Hematopoietic multipotent progenitor cell treated with erythropoietin and hydrocortisone succinate and interleukin-3 and kit ligand, for 15 days (in vitro differentiated cells): ENCODE data around the gene ETNPPL.

Source experiments
- DNase-seq: peaks from one replicate; pipeline ENCODE4 v3.0.0-alpha.2; 2015; ENCODE audit warnings: low spot score

The ETNPPL gene

GRCh38 chr4:108762559-108763225 is at the start of gene ETNPPL:
TSS of gene ETNPPL (minus strand) at chr4:108763053. CDS start at chr4:108762898, 155 bp downstream.
- no peak for DNase-seq

DNA sequence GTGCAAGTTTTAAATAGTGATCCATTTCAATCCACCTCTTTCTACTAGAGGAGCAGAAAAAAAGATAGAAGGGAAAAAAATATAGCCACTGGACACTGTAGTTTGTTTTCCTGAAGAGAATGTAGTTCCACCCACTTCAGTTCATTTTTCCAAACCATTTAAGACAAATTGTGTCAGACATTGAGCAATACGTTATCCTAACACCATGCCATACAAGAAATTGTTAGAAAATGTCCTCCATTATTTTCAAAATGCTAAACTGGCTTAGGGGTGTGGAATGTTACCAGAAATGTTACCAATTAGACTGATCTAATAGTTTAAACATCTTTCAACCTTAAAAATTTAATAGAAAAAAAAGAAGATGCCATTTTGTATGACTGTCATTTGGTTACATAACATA is 48.6 kb upstream of the ETNPPL start:
- DNase-seq = no peak

- no peak for DNase-seq
Observed at GRCh38 chr4:108810087-108810486, 47.2 kb upstream of the ETNPPL start.

- no peak for DNase-seq
Observed at GRCh38 chr4:108804648-108805273, 41.9 kb upstream of the ETNPPL start.

DNA sequence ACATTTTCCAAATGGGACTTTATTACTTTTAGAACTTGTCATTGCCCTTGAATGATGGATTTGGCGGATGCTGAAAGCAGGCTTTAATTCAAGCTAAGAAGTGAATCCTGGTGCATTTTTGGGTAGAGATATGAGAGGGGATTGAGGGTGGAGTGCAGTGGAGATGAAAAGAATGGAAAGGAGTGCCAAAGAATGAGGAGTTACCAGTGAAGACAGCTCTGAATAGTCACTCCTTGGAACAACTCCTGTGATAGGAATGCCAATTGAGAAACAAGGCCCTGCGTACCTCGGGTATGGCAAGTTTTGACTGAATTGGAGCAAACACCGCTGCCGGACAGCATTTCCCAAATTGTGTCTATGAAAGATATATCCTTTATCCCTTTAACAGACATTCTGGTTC is 36.5 kb upstream of the ETNPPL start:
- no peak for DNase-seq

DNA sequence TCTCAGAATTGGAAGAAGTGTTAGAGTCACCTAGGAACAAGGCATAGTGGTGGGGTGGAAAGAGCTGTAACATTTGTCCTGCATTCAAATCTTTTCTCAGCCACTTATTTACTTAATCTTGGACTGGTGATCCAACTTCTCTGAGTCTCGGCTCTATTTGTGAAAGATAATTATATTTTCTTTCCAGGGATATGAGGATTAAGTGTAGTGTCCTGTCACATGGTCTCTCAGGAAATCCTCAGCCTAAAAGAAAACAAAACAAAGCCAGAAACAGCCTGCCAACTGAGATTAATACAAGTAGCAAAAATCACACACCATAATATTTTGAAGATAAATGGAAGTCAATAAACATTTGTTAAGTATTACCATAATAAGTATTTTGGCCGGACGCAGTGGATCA is 33.3 kb upstream of the ETNPPL start:
- no peak for DNase-seq

- DNase-seq = no peak
Observed at GRCh38 chr4:108795733-108796132, 32.9 kb upstream of the ETNPPL start.

- DNase-seq = no peak
Observed at GRCh38 chr4:108794136-108794535, 31.3 kb upstream of the ETNPPL start.

- no peak for DNase-seq
Observed at GRCh38 chr4:108793415-108793814, 30.6 kb upstream of the ETNPPL start.

DNA sequence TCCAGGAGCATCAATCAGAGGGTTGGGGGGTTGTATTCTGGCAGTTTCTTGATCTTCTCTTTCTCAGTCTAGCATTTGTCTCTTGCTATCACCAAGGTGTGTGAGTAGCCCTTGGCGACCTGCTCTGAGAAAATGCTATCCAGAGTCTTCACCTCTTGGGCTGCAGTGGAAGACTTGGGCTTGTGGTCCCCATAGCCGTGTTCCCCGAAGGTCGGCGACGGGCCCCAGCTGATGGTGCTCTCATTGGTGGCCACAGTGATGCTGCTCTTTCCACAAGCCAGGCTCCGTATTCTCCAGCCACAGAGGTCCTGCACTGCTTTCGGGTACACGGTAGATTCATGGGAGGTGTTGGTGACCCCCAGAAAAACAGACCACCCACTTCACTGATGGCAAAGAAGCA is 25.9 kb upstream of the ETNPPL start:
- no peak for DNase-seq

DNA sequence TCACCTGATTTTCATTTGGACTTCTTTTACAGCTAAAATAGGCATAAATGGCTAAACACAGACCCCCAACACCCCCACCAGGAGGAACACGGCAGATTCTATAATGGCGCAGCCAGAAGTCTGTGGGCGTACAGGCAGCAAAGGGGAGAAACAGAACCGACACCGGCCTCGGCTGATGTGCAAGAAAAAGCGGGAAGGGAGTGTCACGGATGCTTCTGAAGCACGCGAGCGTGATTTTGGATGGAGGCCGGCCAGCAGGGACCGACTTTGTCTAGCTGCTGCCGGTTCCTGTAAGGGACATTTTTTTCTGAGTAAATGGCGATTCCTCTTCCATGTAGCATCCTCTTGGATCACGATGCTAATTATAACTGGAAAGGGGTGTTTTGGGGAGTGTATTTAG is 24.9 kb upstream of the ETNPPL start:
- no peak for DNase-seq

- no peak for DNase-seq
Observed at GRCh38 chr4:108787106-108787505, 24.3 kb upstream of the ETNPPL start.

GRCh38 chr4:108786351-108786750 is 23.5 kb upstream of the ETNPPL start:
- no peak for DNase-seq

GRCh38 chr4:108783665-108784463 is 21.0 kb upstream of the ETNPPL start:
- no peak for DNase-seq

- DNase-seq = no peak
Observed at GRCh38 chr4:108779958-108780357, 17.1 kb upstream of the ETNPPL start.

- no peak for DNase-seq
Observed at GRCh38 chr4:108777388-108777787, 14.5 kb upstream of the ETNPPL start.

DNA sequence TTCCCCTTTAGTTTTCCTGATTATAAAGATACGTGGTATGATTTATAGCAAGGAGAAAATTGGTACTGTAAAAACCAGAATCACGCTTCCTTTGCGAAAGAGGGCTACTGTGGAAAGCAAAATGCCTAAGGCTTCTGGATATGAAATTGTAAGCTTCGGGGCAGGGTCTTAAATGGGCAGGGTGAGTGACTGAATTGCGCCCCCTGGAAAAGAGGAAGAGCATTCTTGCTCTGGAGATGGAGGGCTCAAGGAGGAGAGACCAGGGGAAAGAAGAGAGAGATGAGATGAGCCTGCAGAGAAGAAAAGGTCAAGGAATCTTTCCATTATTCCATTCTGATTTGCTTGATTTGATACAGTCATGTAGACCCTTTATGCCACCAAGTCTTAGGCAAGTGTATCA is 13.1 kb upstream of the ETNPPL start:
- DNase-seq = no peak

DNA sequence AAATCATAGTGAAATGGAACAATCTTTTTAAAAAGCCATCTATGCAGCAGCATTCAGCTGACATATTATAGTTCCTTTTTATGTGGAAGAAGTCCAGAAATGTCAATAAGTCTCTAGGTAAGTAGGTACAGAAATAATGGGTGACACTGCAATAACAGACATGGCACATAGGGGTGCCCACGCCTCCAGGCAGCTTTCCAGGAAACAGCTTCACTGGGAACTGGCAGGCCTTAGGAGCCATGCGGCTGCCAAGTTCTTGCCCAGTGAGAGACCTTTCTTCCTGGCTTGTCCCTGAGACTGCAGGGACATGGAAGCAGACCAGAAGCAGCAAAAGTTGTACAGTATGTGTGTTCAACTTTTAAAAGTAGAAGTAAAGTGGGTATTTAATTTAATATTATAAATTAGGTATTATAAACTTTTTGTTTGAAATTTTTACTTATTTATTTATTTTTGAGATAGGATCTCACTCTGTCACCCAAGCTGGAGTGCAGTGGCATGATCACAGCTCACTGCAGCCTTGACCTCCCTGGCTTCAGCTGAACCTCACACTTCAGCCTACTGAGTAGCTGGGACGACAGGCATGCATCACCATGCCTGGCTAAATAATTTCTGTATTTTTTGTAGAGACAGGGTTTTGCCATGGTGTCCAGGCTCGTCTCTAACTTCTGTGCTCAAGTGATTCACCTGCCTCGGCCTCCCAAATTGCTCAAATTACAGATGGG is 12.1 kb upstream of the ETNPPL start:
- DNase-seq = no peak

DNA sequence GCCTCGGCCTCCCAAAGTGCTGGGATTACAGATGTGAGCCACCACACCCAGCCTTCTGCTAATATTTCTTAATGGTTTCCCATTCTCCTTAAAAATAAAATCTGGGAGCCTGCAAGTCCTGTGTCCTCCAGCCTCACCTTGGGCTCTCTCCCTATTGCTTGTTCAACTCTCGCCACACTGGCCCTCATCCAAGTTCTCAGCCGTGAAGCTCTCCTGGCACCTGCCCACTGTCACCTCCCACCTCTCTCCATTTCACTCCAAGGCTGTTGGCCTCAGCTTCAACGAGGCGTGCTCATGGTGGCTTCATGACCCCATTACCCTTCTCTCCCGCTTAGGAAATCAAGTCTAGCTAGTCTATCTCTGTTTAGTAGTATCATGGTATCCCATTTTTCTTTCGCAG is 9.5 kb upstream of the ETNPPL start:
- DNase-seq = no peak

GRCh38 chr4:108766058-108766457 is 3.2 kb upstream of the ETNPPL start:
- DNase-seq = no peak

GRCh38 chr4:108763986-108764385 is 1.1 kb upstream of the ETNPPL start:
- no peak for DNase-seq

DNA sequence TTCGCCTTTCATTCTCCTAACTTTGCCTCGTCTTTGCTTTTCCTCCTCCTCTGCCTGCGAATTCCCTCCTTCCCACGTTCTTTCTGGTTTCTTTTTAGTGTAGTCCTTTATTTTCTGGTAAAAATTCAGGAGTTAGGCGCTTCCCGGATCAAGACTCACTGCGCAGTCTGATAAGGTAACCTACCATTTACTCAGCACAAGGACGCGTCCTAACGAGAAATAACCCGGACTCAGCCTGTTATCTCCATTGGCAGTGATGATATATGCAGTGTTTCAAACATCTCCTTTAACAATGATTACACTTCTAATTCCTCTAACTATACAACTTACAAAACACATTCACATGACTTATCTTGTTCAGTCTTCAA is 357 bp upstream of the ETNPPL start:
- no peak for DNase-seq

- no peak for DNase-seq
Observed at GRCh38 chr4:108758498-108758897, 4.4 kb downstream of the ETNPPL start.
